H9 (cell line): ENCODE data around the gene IGFL4. TPM values are rescaled to one million over a fixed set of nuclear protein-coding genes. Genes with fewer than 3 reads are reported as not detected.

Source experiments
- DNase-seq: peaks from one replicate; pipeline ENCODE4 v3.0.0-alpha.2; 2017
- H2AFZ ChIP-seq: one replicate; pipeline ENCODE4 v1.6.1; 2013; ENCODE audit warnings: mild to moderate bottlenecking, low read length, control low read depth, moderate library complexity
- H2AK5ac ChIP-seq: 2 replicates; pipeline ENCODE4 v1.6.1; 2013; ENCODE audit warnings: low read length, control low read depth, mixed read lengths; ENCODE audit not compliant: insufficient read length
- H2BK120ac ChIP-seq: one replicate; pipeline ENCODE4 v1.6.1; 2013; ENCODE audit warnings: low read depth, mild to moderate bottlenecking, low read length, control low read depth, inconsistent platforms; ENCODE audit not compliant: poor library complexity, severe bottlenecking
- H2BK12ac ChIP-seq: 2 replicates; pipeline ENCODE4 v1.6.1; 2013; ENCODE audit warnings: low read length, control low read depth, mixed read lengths, low read depth; ENCODE audit not compliant: insufficient read length
- H2BK15ac ChIP-seq: 2 replicates; pipeline ENCODE4 v1.6.1; 2013; ENCODE audit warnings: low read depth, low read length, control low read depth
- H2BK20ac ChIP-seq: one replicate; pipeline ENCODE4 v1.6.1; 2013; ENCODE audit warnings: low read depth, mild to moderate bottlenecking, low read length, control low read depth, inconsistent platforms; ENCODE audit not compliant: poor library complexity, severe bottlenecking
- H2BK5ac ChIP-seq: 2 replicates; pipeline ENCODE4 v1.6.1; 2013; ENCODE audit warnings: low read length, control low read depth, mixed read lengths; ENCODE audit not compliant: insufficient read length
- H3K14ac ChIP-seq: 2 replicates; pipeline ENCODE4 v1.6.1; 2013; ENCODE audit warnings: low read length, control low read depth; ENCODE audit not compliant: insufficient read depth
- H3K18ac ChIP-seq: 2 replicates; pipeline ENCODE4 v1.6.1; 2013; ENCODE audit warnings: low read depth, mild to moderate bottlenecking, mixed read lengths, low read length, control low read depth; ENCODE audit not compliant: insufficient read length
- H3K23ac ChIP-seq: 2 replicates; pipeline ENCODE4 v1.6.1; 2013; ENCODE audit warnings: low read length, control low read depth, mixed read lengths, low read depth; ENCODE audit not compliant: insufficient read length
- H3K23me2 ChIP-seq: 2 replicates; pipeline ENCODE4 v1.6.1; 2013; ENCODE audit warnings: low read depth, mild to moderate bottlenecking, mixed read lengths, low read length, control low read depth; ENCODE audit not compliant: insufficient read length, poor library complexity, severe bottlenecking
- H3K27ac ChIP-seq: 2 replicates; pipeline ENCODE4 v1.5.1; 2013; ENCODE audit warnings: low read length, control low read depth, mixed read lengths, low read depth; ENCODE audit not compliant: insufficient read length
- H3K27me3 ChIP-seq: 2 replicates; pipeline ENCODE4 v1.6.1; 2013; ENCODE audit warnings: low read length, control low read depth, inconsistent platforms; ENCODE audit not compliant: insufficient read depth
- H3K4ac ChIP-seq: 2 replicates; pipeline ENCODE4 v1.6.1; 2013; ENCODE audit warnings: low read depth, mild to moderate bottlenecking, control low read depth, inconsistent platforms, low read length, moderate library complexity
- H3K4me1 ChIP-seq: 2 replicates; pipeline ENCODE4 v1.6.1; 2013; ENCODE audit warnings: low read length, control low read depth, inconsistent platforms; ENCODE audit not compliant: insufficient read depth
- H3K4me2 ChIP-seq: 2 replicates; pipeline ENCODE4 v1.6.1; 2013; ENCODE audit warnings: low read length, control low read depth, mixed read lengths; ENCODE audit not compliant: insufficient read length, insufficient read depth
- H3K56ac ChIP-seq: 2 replicates; pipeline ENCODE4 v1.6.1; 2013; ENCODE audit warnings: low read depth, mild to moderate bottlenecking, mixed read lengths, low read length, control low read depth; ENCODE audit not compliant: insufficient read length
- H3K79me1 ChIP-seq: 2 replicates; pipeline ENCODE4 v1.6.1; 2013; ENCODE audit warnings: low read depth, mild to moderate bottlenecking, moderate library complexity, low read length, control low read depth, inconsistent platforms; ENCODE audit not compliant: insufficient read depth, poor library complexity, severe bottlenecking
- H3K79me2 ChIP-seq: 2 replicates; pipeline ENCODE4 v1.6.1; 2013; ENCODE audit warnings: low read length, control low read depth, inconsistent platforms; ENCODE audit not compliant: insufficient read depth
- H3K9ac ChIP-seq: 2 replicates; pipeline ENCODE4 v1.6.1; 2013; ENCODE audit warnings: low read length, control low read depth, mixed read lengths; ENCODE audit not compliant: insufficient read length; ENCODE audit errors: extremely low read depth
- H3K9me3 ChIP-seq: one replicate; pipeline ENCODE4 v1.6.1; 2013; ENCODE audit warnings: low read depth, low read length, inconsistent platforms; ENCODE audit not compliant: control insufficient read depth
- H3T11ph ChIP-seq: one replicate; pipeline ENCODE4 v1.6.1; 2013; ENCODE audit warnings: mild to moderate bottlenecking, low read length, control low read depth, inconsistent platforms
- H4K20me1 ChIP-seq: one replicate; pipeline ENCODE4 v1.6.1; 2013; ENCODE audit not compliant: control insufficient read depth, insufficient read length, insufficient read depth
- H4K5ac ChIP-seq: 2 replicates; pipeline ENCODE4 v1.6.1; 2013; ENCODE audit warnings: low read depth, mild to moderate bottlenecking, mixed read lengths, low read length, control low read depth; ENCODE audit not compliant: insufficient read length
- H4K8ac ChIP-seq: replicated peaks from 2 replicates; pipeline ENCODE4 v1.6.1; 2013; ENCODE audit warnings: low read length, control low read depth, mixed read lengths, low read depth; ENCODE audit not compliant: insufficient read length
- H4K91ac ChIP-seq: 2 replicates; pipeline ENCODE4 v1.6.1; 2013; ENCODE audit warnings: low read depth, mild to moderate bottlenecking, moderate library complexity, mixed read lengths, low read length, control low read depth; ENCODE audit not compliant: insufficient read length
- H3K27ac Mint-ChIP-seq, 3 experiments: 2 replicates in 2 of 3; 3 replicates in 1 of 3; pipeline ENCODE4 v1.8.0; 2020 to 2021; ENCODE audit warnings: mixed read lengths in 3 of 3, mild to moderate bottlenecking in 1 of 3, moderate library complexity in 1 of 3
- H3K27me3 Mint-ChIP-seq: 2 replicates; pipeline ENCODE4 v1.8.0; 2021; ENCODE audit warnings: low read depth, mild to moderate bottlenecking, moderate library complexity, mixed read lengths
- H3K36me3 Mint-ChIP-seq, 3 experiments: 2 replicates in 2 of 3; 3 replicates in 1 of 3; pipeline ENCODE4 v1.8.0; 2020 to 2021; ENCODE audit warnings: low read depth in 3 of 3, mixed read lengths in 3 of 3; ENCODE audit not compliant: insufficient read depth in 1 of 3
- H3K4me1 Mint-ChIP-seq, 2 experiments: 2 replicates each; pipeline ENCODE4 v1.8.0; 2020; ENCODE audit warnings: mixed read lengths in 2 of 2
- H3K4me3 Mint-ChIP-seq, 2 experiments: 2 replicates in 1 of 2; 3 replicates in 1 of 2; pipeline ENCODE4 v1.8.0; 2020 to 2021; ENCODE audit warnings: mild to moderate bottlenecking in 2 of 2, mixed read lengths in 2 of 2, moderate library complexity in 1 of 2
- H3K9me3 Mint-ChIP-seq, 2 experiments: 2 replicates in 1 of 2; 3 replicates in 1 of 2; pipeline ENCODE4 v1.8.0; 2020; ENCODE audit warnings: mild to moderate bottlenecking in 2 of 2, mixed read lengths in 2 of 2, moderate library complexity in 1 of 2
- WGBS: extraction: QIAGEN DNeasy Blood & Tissue Kit; methylation state at CpG from one replicate; pipeline ENCODE4 v1.1.7; 2013; ENCODE audit warnings: missing lambda C conversion rate, low lambda C conversion rate, mixed read lengths; ENCODE audit not compliant: insufficient read length; ENCODE audit errors: extremely low coverage; 5-methylcytosine and 5-hydroxymethylcytosine counted together
- total RNA-seq: library from RNA; stranded (reverse); gene quantifications from 2 replicates; pipeline ENCODE4 v1.2.1, GENCODE V29; 2021
- TF ChIP-seq, protein P1 (sequence below): fragments of 200-600 bp; sonication (generic); conservative IDR thresholded peaks from 3 replicates; pipeline ENCODE4 v1.8.0; 2021; ENCODE audit warnings: antibody characterized with exemption, mild to moderate bottlenecking

IGFL4 gene
- total RNA-seq, 1 experiment from 2014 or later, result 0.33 TPM

GRCh38 chr19:46000491-46001246 is 40.1 kb downstream of the IGFL4 start:
- H3K27ac Mint-ChIP-seq, result peak overlapping the region in 1 of 3 experiments; percentile 88; a peak in 4 of 7 replicates
- no peak overlapping the region for H2BK20ac ChIP-seq
- no peak overlapping the region for H2AFZ ChIP-seq
- 0 out of 2 replicates have a peak, but pooled peaks cover 3% of the 10 kb centered on the region for H3K79me2 ChIP-seq
- H3K18ac ChIP-seq, result no peak overlapping the region
- no peak overlapping the region for H3K56ac ChIP-seq
- no peak overlapping the region for H3K27ac ChIP-seq
- H3K4me2 ChIP-seq, result peak overlapping the region; percentile 79
- H3K4me3 Mint-ChIP-seq, result peak overlapping the region; percentile 82 to 97
- no peak overlapping the region for H3K4ac ChIP-seq
- H4K5ac ChIP-seq, result no peak overlapping the region
- H3K4me1 Mint-ChIP-seq, result peaks cover 14 to 35% of the 10 kb centered on the region in 2 experiments
- no peaks in the 10 kb centered on the region for H3K27me3 ChIP-seq
- H3K9me3 ChIP-seq, result no peaks in the 10 kb centered on the region
- H3K9me3 Mint-ChIP-seq, result no peaks in the 10 kb centered on the region; a peak in 2 of 5 replicates
- TF ChIP-seq, protein P1, sequence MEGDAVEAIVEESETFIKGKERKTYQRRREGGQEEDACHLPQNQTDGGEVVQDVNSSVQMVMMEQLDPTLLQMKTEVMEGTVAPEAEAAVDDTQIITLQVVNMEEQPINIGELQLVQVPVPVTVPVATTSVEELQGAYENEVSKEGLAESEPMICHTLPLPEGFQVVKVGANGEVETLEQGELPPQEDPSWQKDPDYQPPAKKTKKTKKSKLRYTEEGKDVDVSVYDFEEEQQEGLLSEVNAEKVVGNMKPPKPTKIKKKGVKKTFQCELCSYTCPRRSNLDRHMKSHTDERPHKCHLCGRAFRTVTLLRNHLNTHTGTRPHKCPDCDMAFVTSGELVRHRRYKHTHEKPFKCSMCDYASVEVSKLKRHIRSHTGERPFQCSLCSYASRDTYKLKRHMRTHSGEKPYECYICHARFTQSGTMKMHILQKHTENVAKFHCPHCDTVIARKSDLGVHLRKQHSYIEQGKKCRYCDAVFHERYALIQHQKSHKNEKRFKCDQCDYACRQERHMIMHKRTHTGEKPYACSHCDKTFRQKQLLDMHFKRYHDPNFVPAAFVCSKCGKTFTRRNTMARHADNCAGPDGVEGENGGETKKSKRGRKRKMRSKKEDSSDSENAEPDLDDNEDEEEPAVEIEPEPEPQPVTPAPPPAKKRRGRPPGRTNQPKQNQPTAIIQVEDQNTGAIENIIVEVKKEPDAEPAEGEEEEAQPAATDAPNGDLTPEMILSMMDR, result no peak
- H2BK120ac ChIP-seq, result no peak overlapping the region
- peaks cover 2% of the 10 kb centered on the region; the same call in 1 of the 2 replicates for H3K27me3 Mint-ChIP-seq
- H3K36me3 Mint-ChIP-seq, result peaks cover 6 to 17% (median 8%) of the 10 kb centered on the region in 3 experiments; a peak in 6 of 7 replicates
- no CpG with 5 or more reads among the region's 34 CpGs for WGBS
- H2BK15ac ChIP-seq, result no peak overlapping the region
- peak; percentile 80 for DNase-seq
- H3K14ac ChIP-seq, result no peak overlapping the region
- no peak overlapping the region for H4K8ac ChIP-seq
- no peak overlapping the region for H3T11ph ChIP-seq
- no peak overlapping the region for H2BK5ac ChIP-seq
- no peak overlapping the region for H4K91ac ChIP-seq
- no peak overlapping the region for H3K9ac ChIP-seq
- no peaks in the 10 kb centered on the region for H3K4me1 ChIP-seq
- H4K20me1 ChIP-seq, result no peaks in the 10 kb centered on the region
- H3K23ac ChIP-seq, result no peak overlapping the region
- peaks cover 11% of the 10 kb centered on the region for H3K23me2 ChIP-seq
- H3K79me1 ChIP-seq, result peaks cover 3% of the 10 kb centered on the region
- H2AK5ac ChIP-seq, result no peak overlapping the region
- no peak overlapping the region for H2BK12ac ChIP-seq
